ENCODE measurements around the gene SLC9A9. TPM values are rescaled to one million over a fixed set of nuclear protein-coding genes. Genes with fewer than 3 reads are reported as not detected.

The SLC9A9 gene
- total and polyA plus RNA-seq, 7 donors, result 1.3 to 5.4 (median 2.9) TPM

GRCh38 chr3:143811602-143812001 lies 36.7 kb downstream of the SLC9A9 start:
- no peaks in the 10 kb centered on the region for H3K27me3 ChIP-seq (ENCODE audit: insufficient read depth in 3 of 3, low read length in 2 of 3)
- DNase-seq (peak; percentile 61 to 76), ATAC-seq (peak in 1 of 4 donors; percentile 67)
- no peaks in the 10 kb centered on the region for H3K9me3 ChIP-seq
- no peak for TF ChIP-seq CTCF (IDR thresholded peaks at IDR 0.05)
- H3K4me3 ChIP-seq, result no peak overlapping the region
- WGBS, 3 donors, result 34 to 59% (median 42%) methylated on average over 8 of the region's 8 CpGs
- no peak overlapping the region for H3K27ac ChIP-seq
- H3K4me1 ChIP-seq, result peaks cover 3% of the 10 kb centered on the region
- intact Hi-C loops (cut with DNase I), result no loop called here
- no peaks in the 10 kb centered on the region for H3K36me3 ChIP-seq (ENCODE audit: insufficient read depth in 1 of 2, low read depth in 1 of 2)

- H3K27me3 ChIP-seq (ENCODE audit: insufficient read depth in 3 of 3, low read length in 2 of 3), result no peaks in the 10 kb centered on the region
- peaks cover 3% of the 10 kb centered on the region for H3K4me1 ChIP-seq
- TF ChIP-seq CTCF (IDR thresholded peaks at IDR 0.05), result no peak
- no peak overlapping the region for H3K27ac ChIP-seq
- no peaks in the 10 kb centered on the region for H3K36me3 ChIP-seq (ENCODE audit: insufficient read depth in 1 of 2, low read depth in 1 of 2)
- intact Hi-C loops (cut with DNase I), result no loop called here
- no peak for ATAC-seq
- DNase-seq, result no peak
- WGBS, 3 donors, result 76 to 93% (median 81%) methylated on average over 2 of the region's 2 CpGs
- no peaks in the 10 kb centered on the region for H3K9me3 ChIP-seq
- H3K4me3 ChIP-seq, result no peak overlapping the region
Measured at GRCh38 chr3:143810953-143811265, 37.4 kb downstream of the SLC9A9 start.

- DNase-seq, result no peak
- no peak for ATAC-seq
- no peak for TF ChIP-seq CTCF (IDR thresholded peaks at IDR 0.05)
- Histone ChIP-seq H3K36me3 (ENCODE audit: insufficient read depth in 1 of 2, low read depth in 1 of 2) (no peaks in the 10 kb centered on the region), H3K27me3 (ENCODE audit: insufficient read depth in 3 of 3, low read length in 2 of 3) (no peaks in the 10 kb centered on the region), H3K9me3 (no peaks in the 10 kb centered on the region), H3K4me1 (peaks cover 3% of the 10 kb centered on the region), H3K27ac (no peak overlapping the region), H3K4me3 (no peak overlapping the region)
- intact Hi-C loops (cut with DNase I), result no loop called here
- WGBS, 3 donors, result 96 to 98% (median 96%) methylated on average over 2 of the region's 2 CpGs
Measured at GRCh38 chr3:143810166-143810952, 37.9 kb downstream of the SLC9A9 start.

- no peak for TF ChIP-seq CTCF (IDR thresholded peaks at IDR 0.05)
- no peak overlapping the region for H3K4me3 ChIP-seq
- intact Hi-C loops (cut with DNase I), result no loop called here
- WGBS, 3 donors, result 21 to 41% (median 26%) methylated on average over 3 of the region's 3 CpGs
- ATAC-seq (peak in 1 of 4 donors; percentile 49), DNase-seq (no peak)
- no peaks in the 10 kb centered on the region for H3K27me3 ChIP-seq (ENCODE audit: insufficient read depth in 3 of 3, low read length in 2 of 3)
- no peaks in the 10 kb centered on the region for H3K36me3 ChIP-seq (ENCODE audit: insufficient read depth in 1 of 2, low read depth in 1 of 2)
- H3K27ac ChIP-seq, result no peak overlapping the region
- H3K9me3 ChIP-seq, result no peaks in the 10 kb centered on the region
- peaks cover 3% of the 10 kb centered on the region for H3K4me1 ChIP-seq
Measured at GRCh38 chr3:143809121-143809621, 39.1 kb downstream of the SLC9A9 start.

- no peak for DNase-seq
- H3K4me1 ChIP-seq, result peaks cover 3% of the 10 kb centered on the region
- no peaks in the 10 kb centered on the region for H3K27me3 ChIP-seq (ENCODE audit: insufficient read depth in 3 of 3, low read length in 2 of 3)
- WGBS, 3 donors, result 61 to 68% (median 62%) methylated on average over 2 of the region's 2 CpGs
- no peak overlapping the region for H3K27ac ChIP-seq
- H3K9me3 ChIP-seq, result no peaks in the 10 kb centered on the region
- no peak for ATAC-seq
- intact Hi-C loops (cut with DNase I), result no loop called here
- no peak overlapping the region for H3K4me3 ChIP-seq
- TF ChIP-seq CTCF (IDR thresholded peaks at IDR 0.05), result no peak
- H3K36me3 ChIP-seq (ENCODE audit: insufficient read depth in 1 of 2, low read depth in 1 of 2), result no peaks in the 10 kb centered on the region
Measured at GRCh38 chr3:143808030-143808429, 40.2 kb downstream of the SLC9A9 start.

Data from psoas muscle (tissue), 8 donors.